Gastroesophageal sphincter (tissue), 4 donors: ENCODE results near the gene RPL34. TPM values are rescaled to one million over a fixed set of nuclear protein-coding genes. Genes with fewer than 3 reads are reported as not detected.

Source experiments
- ATAC-seq: fragments of 150-250 bp; one replicate; pipeline ENCODE4 v1.9.1; 2016; ENCODE audit warnings: mild to moderate bottlenecking, moderate library complexity
- H3K27ac ChIP-seq, 4 donors: fragments of 200-600 bp; sonication (generic) in 3 of 4; 1 replicate in 3 of 4; 2 replicates in 1 of 4; pipeline ENCODE4 v1.5.1; 2016 to 2019
- H3K27me3 ChIP-seq: fragments of 200-600 bp; sonication (generic); one replicate; pipeline ENCODE4 v1.5.1; 2019
- H3K36me3 ChIP-seq, 2 donors: fragments of 200-600 bp; sonication (generic); one replicate each; pipeline ENCODE4 v1.5.1; 2019; ENCODE audit warnings: control low read depth in 1 of 2
- H3K4me1 ChIP-seq, 3 donors: fragments of 200-600 bp; sonication (generic); 1 replicate in 2 of 3; 2 replicates in 1 of 3; pipeline ENCODE4 v1.5.1; 2016 to 2019; ENCODE audit warnings: control low read depth in 2 of 3
- H3K4me3 ChIP-seq, 2 donors: fragments of 200-600 bp; sonication (generic); one replicate each; pipeline ENCODE4 v1.5.1; 2019; ENCODE audit warnings: mild to moderate bottlenecking in 1 of 2, moderate library complexity in 1 of 2
- H3K9me3 ChIP-seq, 3 donors: fragments of 200-600 bp; sonication (generic); one replicate each; pipeline ENCODE4 v1.5.1; 2017 to 2019; ENCODE audit warnings: control low read depth in 2 of 3
- CTCF ChIP-seq, 4 experiments: fragments of 200-600 bp in 2 of 4; fragments of 450-650 bp in 2 of 4; sonication (generic) in 1 of 4; IDR thresholded peaks; one replicate each; pipeline ENCODE4 v1.5.1; 2017 to 2019; ENCODE audit warnings: antibody characterized with exemption in 4 of 4, mild to moderate bottlenecking in 2 of 4, moderate library complexity in 2 of 4
- EP300 ChIP-seq: sonication (generic); formaldehyde crosslinking; IDR thresholded peaks from one replicate; pipeline ENCODE4 v1.6.1; 2017; ENCODE audit warnings: antibody characterized with exemption, mild to moderate bottlenecking
- POLR2A ChIP-seq, 2 donors: fragments of 450-650 bp; IDR thresholded peaks; one replicate each; pipeline ENCODE4 v1.6.1; 2017; ENCODE audit warnings: antibody characterized with exemption in 2 of 2, mild to moderate bottlenecking in 2 of 2, moderate library complexity in 1 of 2
- POLR2AphosphoS5 ChIP-seq: sonication (generic); formaldehyde crosslinking; IDR thresholded peaks from one replicate; pipeline ENCODE4 v1.6.1; 2017; ENCODE audit warnings: antibody characterized with exemption
- WGBS, 2 donors: methylation state at CpG; one replicate each; pipeline ENCODE4 v1.1.5; 2018; ENCODE audit warnings: low coverage in 1 of 2; 5-methylcytosine and 5-hydroxymethylcytosine counted together
- total RNA-seq, 4 donors: library from RNA; depleted of rRNA; stranded (reverse); fragments of >200 nt; gene quantifications; one replicate each; pipeline ENCODE4 v1.1.0, GENCODE V29; 2016

The RPL34 gene
- total RNA-seq, 4 donors from 2014 or later, result 549 to 1,430 (median 998) TPM

GRCh38 chr4:108596344-108596743, 24.0 kb upstream of the RPL34 start:
- no peaks in the 10 kb centered on the region for H3K9me3 ChIP-seq
- no peak for ATAC-seq
- no peaks in the 10 kb centered on the region for H3K27me3 ChIP-seq
- H3K4me3 ChIP-seq, result no peak overlapping the region
- H3K27ac ChIP-seq, result no peak overlapping the region
- 92 to 100% methylated on average over 1 of the region's 1 CpG for WGBS, 2 donors
- no peaks in the 10 kb centered on the region for H3K4me1 ChIP-seq
- no peak for TF ChIP-seq EP300
- no peak for TF ChIP-seq POLR2AphosphoS5
- TF ChIP-seq CTCF (IDR thresholded peaks at IDR 0.05), result no peak
- no peak for TF ChIP-seq POLR2A (IDR thresholded peaks at IDR 0.05)
- H3K36me3 ChIP-seq, result peaks cover 0 to 12% of the 10 kb centered on the region in 2 donors

GRCh38 chr4:108601106-108601505, 19.3 kb upstream of the RPL34 start:
- WGBS, 2 donors, result 52 to 69% methylated on average over 2 to 3 of the region's 3 CpGs
- H3K4me1 ChIP-seq, result no peaks in the 10 kb centered on the region
- H3K27ac ChIP-seq, result no peak overlapping the region
- no peak overlapping the region for H3K4me3 ChIP-seq
- H3K9me3 ChIP-seq, result no peaks in the 10 kb centered on the region
- H3K27me3 ChIP-seq, result no peaks in the 10 kb centered on the region
- no peak for TF ChIP-seq EP300
- TF ChIP-seq POLR2AphosphoS5, result no peak
- no peak for TF ChIP-seq CTCF (IDR thresholded peaks at IDR 0.05)
- no peak for TF ChIP-seq POLR2A (IDR thresholded peaks at IDR 0.05)
- ATAC-seq, result no peak
- no peaks in the 10 kb centered on the region for H3K36me3 ChIP-seq

GRCh38 chr4:108601532-108601931, 18.8 kb upstream of the RPL34 start:
- H3K4me1 ChIP-seq, result no peaks in the 10 kb centered on the region
- no peaks in the 10 kb centered on the region for H3K9me3 ChIP-seq
- H3K27me3 ChIP-seq, result no peaks in the 10 kb centered on the region
- TF ChIP-seq CTCF (IDR thresholded peaks at IDR 0.05), result no peak
- TF ChIP-seq EP300, result no peak
- no peak for TF ChIP-seq POLR2AphosphoS5
- TF ChIP-seq POLR2A (IDR thresholded peaks at IDR 0.05), result no peak
- H3K27ac ChIP-seq, result no peak overlapping the region
- WGBS, 2 donors, result 60 to 94% methylated on average over 1 of the region's 1 CpG
- no peaks in the 10 kb centered on the region for H3K36me3 ChIP-seq
- ATAC-seq, result no peak
- H3K4me3 ChIP-seq, result no peak overlapping the region

- Histone ChIP-seq H3K27me3 (no peaks in the 10 kb centered on the region), H3K27ac (no peak overlapping the region), H3K36me3 (no peaks in the 10 kb centered on the region), H3K4me1 (no peaks in the 10 kb centered on the region), H3K9me3 (no peaks in the 10 kb centered on the region), H3K4me3 (no peak overlapping the region)
- TF ChIP-seq POLR2A (IDR thresholded peaks at IDR 0.05), result no peak
- no peak for TF ChIP-seq CTCF (IDR thresholded peaks at IDR 0.05)
- no peak for TF ChIP-seq POLR2AphosphoS5
- no peak for TF ChIP-seq EP300
- WGBS, 2 donors, result 74 to 75% methylated on average over 3 of the region's 3 CpGs
- ATAC-seq, result no peak
These were observed 18.2 kb upstream of the RPL34 start for GRCh38 chr4:108602163-108602562.

- Histone ChIP-seq H3K4me3 (no peak overlapping the region), H3K36me3 (no peaks in the 10 kb centered on the region), H3K4me1 (no peaks in the 10 kb centered on the region), H3K9me3 (no peaks in the 10 kb centered on the region), H3K27me3 (no peaks in the 10 kb centered on the region), H3K27ac (no peak overlapping the region)
- TF ChIP-seq EP300 (no peak), POLR2A (IDR thresholded peaks at IDR 0.05) (no peak)
- no peak for ATAC-seq
- 67 to 90% methylated on average over 4 of the region's 4 CpGs for WGBS, 2 donors
These were observed 13.1 kb upstream of the RPL34 start for GRCh38 chr4:108607079-108607815.
